HG03095 (cell line): ENCODE data around the gene ATG9A.
"Not testable (repeated sequence)": the region's sequence is repeated elsewhere in the genome, so short reads cannot be mapped to it uniquely, and the experiment has no call there.

ENCODE experiments used
- ATAC-seq: cut with Tn5 transposase; IDR thresholded peaks from one replicate; pipeline ENCODE4 v1.9.1; 2021; ENCODE audit warnings: moderate library complexity; ENCODE audit not compliant: unreplicated experiment

ATG9A gene

DNA sequence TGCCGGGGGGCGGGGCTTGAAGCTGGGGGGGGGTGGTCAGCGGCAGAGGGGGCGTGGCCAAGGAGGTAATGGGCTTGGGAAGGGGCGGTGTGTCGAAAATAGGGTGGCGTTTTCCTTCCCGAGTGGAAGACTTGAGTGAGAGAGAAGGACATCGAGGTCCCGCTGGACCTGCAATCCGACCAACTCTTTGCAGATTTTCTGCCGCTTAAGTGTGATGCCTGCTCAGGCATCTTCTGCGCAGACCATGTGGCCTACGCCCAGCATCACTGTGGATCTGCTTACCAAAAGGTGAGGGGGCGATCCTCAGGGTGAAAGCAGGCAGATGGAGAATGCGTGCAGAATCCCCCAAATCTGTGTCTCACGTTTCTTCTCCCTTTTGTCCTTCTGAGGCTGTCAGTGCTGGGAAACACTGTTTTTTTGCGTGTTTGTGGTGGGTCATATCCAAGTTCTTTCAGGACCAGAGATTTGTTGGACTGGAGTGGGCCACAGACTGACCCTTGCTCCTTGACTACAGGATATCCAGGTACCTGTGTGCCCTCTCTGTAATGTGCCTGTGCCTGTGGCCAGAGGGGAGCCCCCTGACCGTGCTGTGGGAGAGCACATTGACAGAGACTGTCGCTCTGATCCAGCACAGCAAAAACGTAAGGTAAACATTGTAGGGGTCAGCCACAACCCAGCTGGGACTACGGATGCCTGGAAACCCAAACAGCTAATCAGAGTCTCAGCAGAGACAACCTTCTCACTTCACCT lies 22.1 kb downstream of the ATG9A start:
- ATAC-seq, result no peak

DNA sequence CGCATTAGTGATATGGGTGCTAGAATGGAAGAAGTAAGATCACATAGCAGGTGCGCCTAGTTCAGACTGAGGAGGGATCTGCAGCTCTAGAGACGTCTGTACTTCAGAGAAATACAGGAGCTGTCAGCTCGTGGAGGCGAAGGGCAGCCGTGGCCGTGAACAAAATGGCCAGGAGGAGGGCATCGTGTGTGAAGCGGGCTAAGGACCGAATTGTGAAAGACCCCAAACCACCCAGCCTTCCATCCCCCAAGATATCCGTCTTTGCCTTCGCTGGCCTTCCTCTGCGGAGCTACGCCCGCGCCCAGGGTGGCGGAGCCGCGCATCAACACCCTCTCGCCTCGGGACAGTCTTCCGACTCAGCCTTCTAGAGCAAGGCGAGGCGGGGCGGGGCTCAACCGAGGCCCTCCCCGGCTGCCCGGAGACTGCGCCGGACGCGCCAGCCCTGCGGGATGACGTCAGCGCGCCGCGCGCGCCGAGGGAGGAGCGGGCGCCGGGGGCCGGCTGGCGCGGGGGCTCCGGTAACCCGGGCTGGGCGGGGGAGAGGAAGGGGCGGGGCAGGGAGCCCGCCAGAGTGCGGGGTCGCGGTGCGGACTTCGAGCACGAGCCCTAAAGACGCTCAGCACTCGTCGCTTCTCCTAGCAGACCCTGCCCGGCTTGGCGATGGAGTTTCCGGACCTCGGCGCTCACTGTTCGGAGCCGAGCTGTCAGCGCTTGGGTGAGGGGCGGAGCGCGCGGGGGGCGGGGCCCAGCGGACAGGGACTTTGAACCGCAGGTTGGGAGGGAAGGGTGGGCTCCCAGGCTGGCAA lies 22.9 kb downstream of the ATG9A start, which contains the start of gene ZFAND2B:
TSS of gene ZFAND2B (plus strand) at position 455 of the 806 bp plus-strand sequence. CDS start at position 661, 206 bp downstream.
- ATAC-seq, result peak; percentile 96

DNA sequence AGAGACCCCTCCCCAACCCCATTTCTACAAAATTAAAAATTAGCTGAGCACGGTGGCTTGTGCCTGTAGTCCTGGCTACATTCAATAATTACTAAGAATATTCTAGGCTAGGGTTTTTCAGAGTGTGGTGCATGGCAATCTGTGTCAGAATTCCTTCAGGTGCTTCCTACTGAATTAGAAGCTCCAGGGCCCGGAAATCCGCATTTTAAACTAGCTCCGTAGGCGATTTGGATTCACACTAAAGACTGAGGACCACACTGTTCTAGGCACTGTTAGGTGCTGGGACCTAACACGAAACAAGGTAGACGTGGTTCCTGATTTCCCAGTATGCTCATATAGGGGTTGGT lies 23.5 kb downstream of the ATG9A start:
- ATAC-seq, result peak; percentile 16

DNA sequence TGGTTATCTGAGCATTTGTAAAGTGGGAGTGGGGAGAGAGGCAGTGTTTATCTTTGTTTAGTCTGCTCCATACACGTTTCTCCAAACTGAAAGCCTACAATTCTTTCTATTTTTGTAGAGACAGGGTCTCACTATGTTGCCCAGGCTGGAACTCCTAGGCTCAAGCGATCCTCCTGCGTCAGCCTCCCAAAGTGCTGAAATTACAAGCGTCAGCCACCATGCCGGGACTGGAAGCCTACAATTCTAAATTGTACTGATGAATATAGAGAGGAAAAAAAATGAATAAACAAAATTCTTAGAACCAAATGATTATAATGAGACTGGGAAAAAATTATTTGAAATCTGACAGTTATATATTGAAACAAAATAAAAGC lies 24.3 kb downstream of the ATG9A start:
- no peak for ATAC-seq

DNA sequence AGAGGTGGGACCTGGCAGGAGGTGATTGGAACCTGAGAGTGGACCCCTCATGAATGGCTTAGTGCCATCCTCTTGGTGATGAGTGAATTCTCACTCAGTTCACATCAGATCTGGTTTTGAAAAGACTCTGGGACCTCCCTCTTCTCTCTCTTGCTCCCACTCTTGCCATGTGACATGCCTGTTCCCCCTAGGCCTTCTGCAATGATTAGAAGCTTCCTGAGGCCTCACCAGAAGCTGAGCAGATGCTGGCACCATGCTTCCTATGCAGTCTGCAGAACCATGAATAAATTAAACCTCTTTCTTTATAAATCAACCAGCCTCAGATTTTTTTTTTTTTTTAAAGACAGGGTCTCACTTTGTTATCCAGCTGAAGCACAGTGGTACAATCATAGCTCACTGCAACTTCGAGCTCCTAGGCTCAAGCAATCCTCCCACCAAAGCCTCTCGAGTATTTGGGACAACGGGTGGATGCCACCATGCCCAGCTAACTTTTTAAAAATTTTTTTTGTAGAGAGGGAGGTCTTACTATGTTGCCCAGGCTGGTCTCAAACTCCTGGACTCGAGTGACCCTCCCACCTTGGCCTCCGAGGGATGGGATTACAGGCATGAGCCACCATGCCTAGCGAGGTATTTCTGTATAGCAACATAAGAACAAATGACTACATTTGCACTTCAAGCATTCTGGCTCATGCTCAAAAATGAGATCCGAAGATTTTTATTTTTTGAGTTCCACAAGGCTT lies 24.8 kb downstream of the ATG9A start:
- no peak for ATAC-seq

DNA sequence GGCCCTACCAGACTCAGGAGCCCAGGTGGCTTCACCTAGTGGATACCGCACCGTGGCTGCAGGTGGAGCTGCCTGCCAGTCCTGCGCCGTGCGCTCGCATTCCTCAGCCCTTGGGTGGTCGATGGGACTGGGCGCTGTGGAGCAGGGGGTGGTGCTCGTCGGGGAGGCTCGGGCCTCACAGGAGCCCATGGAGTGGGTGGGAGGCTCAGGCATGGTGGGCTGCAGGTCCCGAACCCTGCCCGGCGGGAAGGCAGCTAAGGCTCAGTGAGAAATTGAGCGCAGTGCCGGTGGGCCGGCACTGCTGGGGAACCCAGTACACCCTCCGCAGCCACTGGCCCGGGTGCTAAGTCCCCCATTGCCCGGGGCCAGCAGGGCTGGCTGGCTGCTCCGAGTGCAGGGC lies 28.1 kb downstream of the ATG9A start:
- ATAC-seq, result not testable (repeated sequence)

DNA sequence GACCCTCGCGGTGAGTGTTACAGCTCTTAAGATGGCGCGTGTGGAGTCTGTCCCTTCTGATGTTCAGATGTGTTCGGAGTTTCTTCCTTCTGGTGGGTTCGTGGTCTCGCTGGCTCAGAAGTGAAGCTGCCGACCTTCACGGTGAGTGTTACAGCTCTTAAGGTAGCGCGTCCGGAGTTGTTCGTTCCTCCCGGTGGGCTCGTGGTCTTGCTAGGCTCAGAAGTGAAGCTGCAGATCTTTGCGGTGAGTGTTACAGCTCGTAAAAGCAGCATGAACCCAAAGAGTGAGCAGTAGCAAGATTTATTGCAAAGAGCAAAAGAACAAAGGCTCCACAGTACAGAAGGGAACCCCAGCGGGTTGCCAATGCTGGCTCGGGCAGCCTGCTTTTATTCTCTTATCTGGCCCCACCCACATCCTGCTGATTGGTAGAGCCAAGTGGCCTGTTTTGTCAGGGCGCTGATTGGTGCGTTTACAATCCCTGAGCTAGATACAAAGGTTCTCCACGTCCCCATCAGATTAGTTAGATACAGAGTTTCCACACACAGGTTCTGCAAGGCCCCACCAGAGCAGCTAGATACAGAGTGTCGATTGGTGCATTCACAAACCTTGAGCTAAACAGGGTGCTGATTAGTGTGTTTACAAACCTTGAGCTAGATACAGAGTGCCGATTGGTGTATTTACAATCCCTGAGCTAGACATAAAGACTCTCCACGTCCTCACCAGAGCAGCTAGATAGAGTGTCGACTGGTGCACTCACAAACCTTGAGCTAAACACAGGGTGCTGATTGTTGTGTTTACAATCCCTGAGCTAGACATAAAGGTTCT lies 28.7 kb downstream of the ATG9A start:
- ATAC-seq, result not testable (repeated sequence)

DNA sequence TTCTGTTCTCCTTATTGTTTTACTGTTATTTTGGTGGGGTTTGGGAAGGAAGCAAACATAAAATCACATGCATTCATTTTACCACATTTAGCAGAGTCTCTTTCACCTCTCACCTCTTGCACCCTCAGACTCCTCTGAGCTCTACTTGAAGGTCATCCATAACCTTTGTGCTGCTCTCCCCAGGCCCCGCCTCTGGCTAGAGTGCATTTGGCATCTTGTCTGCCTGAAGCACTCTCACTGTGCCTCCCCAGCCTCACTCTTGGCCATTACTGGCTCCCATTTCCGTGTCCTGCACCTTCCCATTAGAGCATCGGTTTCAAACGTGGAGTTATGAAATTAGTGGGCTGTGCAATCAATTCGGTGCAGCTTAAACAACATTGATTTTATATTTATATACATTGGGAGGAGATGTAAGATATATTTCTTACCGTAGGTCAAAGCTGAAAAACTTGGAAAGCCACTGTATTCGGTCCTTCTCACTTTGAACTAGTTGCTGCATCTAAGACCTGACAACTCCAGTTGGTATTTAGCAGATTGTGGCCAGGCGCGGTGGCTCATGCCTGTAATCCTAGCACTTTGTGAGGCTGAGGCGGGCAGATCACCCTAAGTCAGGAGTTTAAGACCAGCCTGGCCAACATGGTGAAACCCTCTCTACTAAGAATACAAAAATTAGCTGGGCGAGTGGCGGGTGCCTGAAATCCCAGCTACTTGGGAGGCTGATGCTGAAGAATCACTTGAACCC lies 29.8 kb downstream of the ATG9A start:
- no peak for ATAC-seq

DNA sequence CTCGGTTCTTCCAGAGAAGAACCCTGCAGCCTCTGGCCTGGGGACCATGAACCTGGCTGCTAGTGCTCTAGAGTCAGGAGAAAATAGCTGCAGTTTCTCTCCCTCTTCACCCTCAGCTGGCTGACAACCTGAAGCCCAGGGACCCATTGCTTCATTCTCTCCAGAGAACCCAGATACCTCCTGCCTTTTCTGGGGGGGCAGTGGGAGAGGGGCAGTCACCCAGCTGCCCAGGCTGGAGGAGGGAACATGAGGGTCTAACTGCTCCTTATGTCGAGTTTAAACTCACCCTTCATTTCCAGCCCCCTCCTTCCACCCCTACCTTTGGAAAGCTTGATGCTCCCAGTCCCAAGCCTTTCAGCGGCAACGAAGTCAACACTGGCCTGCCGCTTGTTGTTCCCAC lies 30.5 kb downstream of the ATG9A start:
- ATAC-seq, result no peak

DNA sequence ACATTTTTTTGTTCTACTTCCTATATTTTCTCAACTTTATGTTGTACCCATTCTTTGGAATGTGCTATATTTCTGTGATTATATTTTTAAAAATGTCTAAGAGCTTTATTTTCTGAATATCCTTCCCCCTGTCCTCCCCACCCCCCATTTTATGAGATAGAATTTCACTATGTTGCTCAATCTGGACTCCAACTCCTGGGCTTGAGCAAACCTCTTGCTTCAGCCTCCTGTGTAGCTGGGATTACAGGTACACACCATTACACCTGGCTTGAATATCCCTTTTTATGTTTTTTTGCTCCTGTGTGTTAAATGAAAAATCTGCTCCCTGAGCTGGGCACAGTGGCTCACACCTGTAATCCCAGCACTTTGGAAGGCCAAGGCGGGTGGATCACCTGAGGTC lies 32.0 kb downstream of the ATG9A start:
- ATAC-seq, result no peak

DNA sequence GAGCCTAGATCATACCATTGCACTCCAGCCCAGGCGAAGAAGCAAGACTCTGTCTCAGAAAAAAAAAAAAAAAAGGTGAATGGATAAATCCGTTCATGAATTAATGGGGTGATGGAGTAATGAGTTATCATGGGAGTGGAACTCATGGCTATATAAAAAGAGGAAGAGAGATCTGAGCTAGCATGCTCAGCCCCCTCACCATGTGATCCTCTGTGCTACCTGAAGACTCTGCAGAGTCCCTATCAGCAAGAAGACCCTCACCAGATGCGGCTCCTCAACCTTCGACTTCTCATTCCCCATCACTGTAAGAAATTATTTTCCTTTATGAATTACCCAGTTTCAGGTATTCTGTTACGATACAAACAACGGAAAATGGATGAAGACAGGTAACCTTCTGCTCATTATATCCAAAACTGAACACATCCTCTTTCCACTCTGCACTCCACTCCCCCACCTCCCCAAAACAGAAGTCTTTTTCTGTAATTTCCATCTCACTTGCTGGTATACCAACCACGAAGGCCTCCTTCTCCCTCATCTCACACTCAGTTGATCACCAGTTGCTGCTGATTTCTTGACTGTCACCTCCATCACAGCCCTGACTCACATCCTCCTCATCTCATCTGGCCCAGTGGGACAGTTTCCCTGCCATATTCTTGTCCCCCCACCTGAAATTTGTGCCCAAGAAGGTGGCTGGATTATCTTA lies 42.5 kb downstream of the ATG9A start:
- ATAC-seq, result no peak

DNA sequence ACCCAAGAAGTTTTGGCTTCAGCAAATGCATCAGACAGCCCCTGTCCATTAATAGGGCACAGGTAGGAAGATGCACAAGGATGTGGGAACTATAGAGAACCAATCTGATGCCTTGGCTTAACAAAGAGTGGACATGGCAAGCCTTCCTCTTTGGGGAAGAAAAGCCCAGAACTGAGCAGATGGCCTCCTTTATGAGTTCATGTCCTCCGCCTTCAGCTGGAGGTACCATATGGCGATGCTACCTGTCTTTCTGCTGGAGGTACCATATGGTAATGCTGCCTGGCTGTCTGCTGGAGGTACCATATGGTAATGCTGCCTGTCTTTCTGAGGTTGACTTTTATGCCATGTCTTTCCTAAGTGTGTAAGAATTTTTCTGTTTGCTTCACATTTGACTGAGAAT lies 45.3 kb downstream of the ATG9A start:
- ATAC-seq, result no peak

DNA sequence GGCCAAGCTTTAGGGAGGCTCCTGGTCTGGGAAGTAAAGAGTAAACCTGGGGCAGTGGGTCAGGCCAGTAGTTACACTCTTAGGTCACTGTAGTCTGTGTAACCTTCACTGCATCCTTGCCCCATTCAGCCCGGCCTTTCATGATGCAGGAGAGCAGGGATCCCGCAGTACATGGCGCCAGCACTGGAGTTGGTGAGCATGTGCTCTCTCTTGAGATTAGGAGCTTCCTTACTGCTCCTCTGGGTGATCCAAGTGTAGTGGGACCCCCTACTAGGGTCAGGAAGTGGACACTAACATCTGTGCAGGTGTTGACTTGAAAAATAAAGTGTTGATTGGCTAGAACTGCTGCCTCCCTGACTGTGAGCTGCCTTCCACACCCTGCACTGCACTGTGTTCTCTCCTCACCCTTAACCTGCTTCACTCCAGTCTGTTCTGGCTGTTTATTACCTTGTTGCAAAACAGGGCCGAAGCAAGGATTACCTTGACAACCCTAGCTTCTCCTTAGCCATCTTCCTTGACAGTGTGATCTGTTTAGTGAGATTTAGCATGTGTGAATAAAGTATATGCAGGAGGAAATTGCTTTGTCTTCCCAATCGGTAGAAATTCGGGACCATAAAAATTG lies 46.2 kb downstream of the ATG9A start:
- no peak for ATAC-seq

DNA sequence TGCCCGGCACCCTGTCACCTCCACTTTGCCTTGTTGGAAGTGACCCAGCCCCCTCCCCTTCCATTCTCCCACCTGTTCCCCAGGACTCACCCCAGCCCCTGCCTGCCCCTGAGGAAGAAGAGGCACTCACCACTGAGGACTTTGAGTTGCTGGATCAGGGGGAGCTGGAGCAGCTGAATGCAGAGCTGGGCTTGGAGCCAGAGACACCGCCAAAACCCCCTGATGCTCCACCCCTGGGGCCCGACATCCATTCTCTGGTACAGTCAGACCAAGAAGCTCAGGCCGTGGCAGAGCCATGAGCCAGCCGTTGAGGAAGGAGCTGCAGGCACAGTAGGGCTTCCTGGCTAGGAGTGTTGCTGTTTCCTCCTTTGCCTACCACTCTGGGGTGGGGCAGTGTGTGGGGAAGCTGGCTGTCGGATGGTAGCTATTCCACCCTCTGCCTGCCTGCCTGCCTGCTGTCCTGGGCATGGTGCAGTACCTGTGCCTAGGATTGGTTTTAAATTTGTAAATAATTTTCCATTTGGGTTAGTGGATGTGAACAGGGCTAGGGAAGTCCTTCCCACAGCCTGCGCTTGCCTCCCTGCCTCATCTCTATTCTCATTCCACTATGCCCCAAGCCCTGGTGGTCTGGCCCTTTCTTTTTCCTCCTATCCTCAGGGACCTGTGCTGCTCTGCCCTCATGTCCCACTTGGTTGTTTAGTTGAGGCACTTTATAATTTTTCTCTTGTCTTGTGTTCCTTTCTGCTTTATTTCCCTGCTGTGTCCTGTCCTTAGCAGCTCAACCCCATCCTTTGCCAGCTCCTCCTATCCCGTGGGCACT lies 46.9 kb downstream of the ATG9A start:
- no peak for ATAC-seq

DNA sequence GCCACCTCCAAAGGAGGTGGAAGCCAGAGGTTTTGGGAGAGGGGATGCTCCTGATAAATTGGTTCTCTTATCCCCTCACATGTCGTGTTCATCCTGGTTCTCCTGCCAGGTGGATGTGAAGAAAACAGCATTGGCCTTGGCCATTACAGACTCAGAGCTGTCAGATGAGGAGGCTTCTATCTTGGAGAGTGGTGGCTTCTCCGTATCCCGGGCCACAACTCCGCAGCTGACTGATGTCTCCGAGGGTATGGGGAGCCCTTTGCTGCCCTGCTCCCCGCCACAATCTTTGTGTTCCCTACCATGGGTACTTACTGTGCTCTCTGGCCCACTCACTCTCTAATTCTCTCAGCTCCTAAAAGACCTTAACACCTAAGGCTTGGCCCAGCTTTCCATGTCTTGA lies 47.9 kb downstream of the ATG9A start:
- no peak for ATAC-seq

DNA sequence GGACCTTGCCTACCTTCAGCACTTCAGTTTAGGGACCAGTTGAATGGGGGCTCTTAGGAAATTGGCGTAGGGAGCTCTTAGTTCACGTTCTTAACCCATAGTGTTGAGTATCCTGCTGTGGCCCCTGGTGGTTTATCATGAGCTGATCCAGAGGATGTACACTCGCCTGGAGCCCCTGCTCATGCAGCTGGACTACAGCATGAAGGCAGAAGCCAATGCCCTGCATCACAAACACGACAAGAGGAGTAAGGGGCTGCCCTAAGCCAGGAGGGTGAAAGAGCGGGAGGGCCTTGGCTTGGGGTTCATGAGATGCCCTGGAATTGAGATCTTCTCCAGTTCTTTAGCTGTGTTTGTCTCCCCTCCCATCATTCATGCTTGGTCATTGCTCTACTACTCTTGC lies 48.5 kb downstream of the ATG9A start:
- no peak for ATAC-seq

DNA sequence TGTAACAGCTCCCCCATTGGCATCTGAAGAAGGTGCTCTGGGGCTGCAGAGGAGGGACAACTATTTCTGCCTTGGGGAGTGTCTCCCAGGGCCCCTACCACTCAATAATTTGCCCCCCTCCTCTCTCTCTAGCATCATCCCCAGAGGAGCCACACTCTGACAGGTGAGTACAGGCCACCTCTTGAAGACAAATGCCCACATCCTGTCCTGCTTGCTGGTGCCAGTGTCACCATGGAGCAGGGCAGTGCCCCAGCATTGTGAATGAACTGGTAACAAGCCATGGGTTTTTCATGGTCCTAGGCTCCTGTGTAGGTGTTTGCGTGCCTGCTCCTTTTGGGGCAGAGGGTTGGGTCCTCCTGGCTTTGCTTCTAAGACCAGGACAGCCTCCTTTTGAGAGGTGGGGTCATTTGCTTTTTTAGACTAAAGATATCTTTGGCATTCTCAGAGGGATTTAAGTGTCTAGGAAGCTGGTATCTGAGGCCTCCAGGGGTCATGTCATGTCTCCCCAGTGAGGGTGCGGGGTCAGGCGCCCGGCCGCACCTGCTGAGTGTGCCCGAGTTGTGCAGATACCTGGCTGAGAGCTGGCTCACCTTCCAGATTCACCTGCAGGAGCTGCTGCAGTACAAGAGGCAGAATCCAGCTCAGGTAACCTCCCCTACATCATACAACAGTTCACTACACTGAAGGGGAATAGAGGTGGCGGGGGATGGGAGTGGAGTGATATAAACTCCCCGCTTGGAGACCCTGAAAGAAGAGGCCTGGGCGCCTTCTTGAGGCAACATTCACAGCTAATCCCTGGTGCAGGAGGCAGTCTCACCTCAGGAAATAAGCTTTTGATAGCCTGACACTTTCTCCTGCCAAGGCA lies 49.6 kb downstream of the ATG9A start:
- no peak for ATAC-seq
